HepG2 (cell line): Measurements from ENCODE around the gene SYNJ2. TPM values are rescaled to one million over a fixed set of nuclear protein-coding genes. Genes with fewer than 3 reads are reported as not detected.

Experiments
- ETV5 ChIP-seq: IDR thresholded peaks from 2 replicates; pipeline ENCODE4 v1.6.1; 2018; ENCODE audit warnings: missing biosample characterization, missing genetic modification reagents, inconsistent platforms, borderline replicate concordance
- FIP1L1 ChIP-seq: fragments of 200-400 bp; formaldehyde crosslinking; IDR thresholded peaks from 2 replicates; pipeline ENCODE4 v1.6.1; 2018; ENCODE audit warnings: low read depth, mild to moderate bottlenecking, low read length, moderate library complexity, borderline replicate concordance; ENCODE audit not compliant: insufficient read depth
- GZF1 ChIP-seq: sonication (generic); formaldehyde crosslinking; IDR thresholded peaks from 2 replicates; pipeline ENCODE4 v1.5.1; 2020; ENCODE audit warnings: mild to moderate bottlenecking, missing genetic modification reagents
- HDAC2 ChIP-seq: sonication (generic); formaldehyde crosslinking; IDR thresholded peaks from 2 replicates; pipeline ENCODE4 v1.4.0; 2020; ENCODE audit warnings: missing genetic modification reagents
- HNF4A ChIP-seq: sonication (generic); formaldehyde crosslinking; IDR thresholded peaks from 2 replicates; pipeline ENCODE4 v1.4.0; 2020; ENCODE audit warnings: missing genetic modification reagents
- MATR3 ChIP-seq: sonication (generic); formaldehyde crosslinking; IDR thresholded peaks from 2 replicates; pipeline ENCODE4 v1.4.0; 2020; ENCODE audit warnings: missing genetic modification reagents
- REXO4 ChIP-seq: sonication (generic); formaldehyde crosslinking; IDR thresholded peaks from 2 replicates; pipeline ENCODE4 v1.8.0; 2022; ENCODE audit warnings: missing genetic modification reagents, mild to moderate bottlenecking, borderline replicate concordance
- SOX5 ChIP-seq: IDR thresholded peaks from 2 replicates; pipeline ENCODE4 v1.6.1; 2016; ENCODE audit warnings: borderline replicate concordance
- TAF15 ChIP-seq: fragments of 200-400 bp; formaldehyde crosslinking; IDR thresholded peaks from one replicate; pipeline ENCODE4 v1.6.1; 2018; ENCODE audit warnings: mild to moderate bottlenecking, low read depth, low read length; ENCODE audit not compliant: poor library complexity, severe bottlenecking
- THYN1 ChIP-seq: sonication (generic); formaldehyde crosslinking; IDR thresholded peaks from 2 replicates; pipeline ENCODE4 v1.8.1; 2023; ENCODE audit warnings: low read depth, mild to moderate bottlenecking, moderate library complexity, missing genetic modification reagents, borderline replicate concordance
- ZNF260 ChIP-seq: sonication (generic); formaldehyde crosslinking; IDR thresholded peaks from 2 replicates; pipeline ENCODE4 v1.4.0; 2020; ENCODE audit warnings: missing genetic modification reagents, low read depth, mild to moderate bottlenecking, borderline replicate concordance
- ZNF33A ChIP-seq: sonication (generic); formaldehyde crosslinking; IDR thresholded peaks from 2 replicates; pipeline ENCODE4 v1.5.1; 2020; ENCODE audit warnings: missing genetic modification reagents, mild to moderate bottlenecking, moderate library complexity, borderline replicate concordance
- polyA plus RNA-seq, 8 experiments: library from polyadenylated mRNA; depleted of rRNA in 3 of 8; stranded (reverse) in 7 of 8; unstranded in 1 of 8; fragments of >200 nt; fragmentation: Illumina TruSeq in 4 of 8; extraction: Trizol in 4 of 8; gene quantifications; 2 replicates each; pipeline versions ENCODE4 v1.2.1 to v1.2.3, GENCODE V29; 2011 to 2016; ENCODE audit warnings: low read depth in 4 of 8, missing spikeins in 1 of 8, mixed read lengths in 1 of 8; ENCODE audit not compliant: insufficient read depth in 1 of 8
- total RNA-seq, 5 experiments: library from RNA; depleted of rRNA; stranded (reverse); fragments of >200 nt; fragmentation: Illumina TruSeq; extraction: Trizol; gene quantifications; 2 replicates each; pipeline ENCODE4 v1.2.3, GENCODE V29; 2016; ENCODE audit warnings: low read depth in 1 of 5
- TF ChIP-seq, protein P1 (sequence below): sonication (generic); formaldehyde crosslinking; IDR thresholded peaks from 2 replicates; pipeline ENCODE4 v1.4.0; 2020; ENCODE audit warnings: missing genetic modification reagents, borderline replicate concordance
- TF ChIP-seq, protein P2 (sequence below): sonication (generic); formaldehyde crosslinking; IDR thresholded peaks from 2 replicates; pipeline ENCODE4 v1.4.0; 2020; ENCODE audit warnings: mild to moderate bottlenecking, low read depth, missing genetic modification reagents
- TF ChIP-seq, protein P3 (sequence below): sonication (generic); IDR thresholded peaks from 2 replicates; pipeline ENCODE4 v1.6.1; 2016; ENCODE audit warnings: low read depth, borderline replicate concordance
- TF ChIP-seq, protein P4 (sequence below): sonication (generic); formaldehyde crosslinking; IDR thresholded peaks from 2 replicates; pipeline ENCODE4 v1.4.0; 2020; ENCODE audit warnings: missing genetic modification reagents, mild to moderate bottlenecking, borderline replicate concordance
- TF ChIP-seq, protein P5 (sequence below): sonication (generic); formaldehyde crosslinking; IDR thresholded peaks from 2 replicates; pipeline ENCODE4 v1.8.0; 2022; ENCODE audit warnings: missing genetic modification reagents, mild to moderate bottlenecking, moderate library complexity, borderline replicate concordance

Gene SYNJ2
- total and polyA plus RNA-seq, 2 of the 13 experiments (the other 11 are each of a cell fraction or from before 2014, with no cell fraction given): 39.1 to 57.6 TPM

DNA sequence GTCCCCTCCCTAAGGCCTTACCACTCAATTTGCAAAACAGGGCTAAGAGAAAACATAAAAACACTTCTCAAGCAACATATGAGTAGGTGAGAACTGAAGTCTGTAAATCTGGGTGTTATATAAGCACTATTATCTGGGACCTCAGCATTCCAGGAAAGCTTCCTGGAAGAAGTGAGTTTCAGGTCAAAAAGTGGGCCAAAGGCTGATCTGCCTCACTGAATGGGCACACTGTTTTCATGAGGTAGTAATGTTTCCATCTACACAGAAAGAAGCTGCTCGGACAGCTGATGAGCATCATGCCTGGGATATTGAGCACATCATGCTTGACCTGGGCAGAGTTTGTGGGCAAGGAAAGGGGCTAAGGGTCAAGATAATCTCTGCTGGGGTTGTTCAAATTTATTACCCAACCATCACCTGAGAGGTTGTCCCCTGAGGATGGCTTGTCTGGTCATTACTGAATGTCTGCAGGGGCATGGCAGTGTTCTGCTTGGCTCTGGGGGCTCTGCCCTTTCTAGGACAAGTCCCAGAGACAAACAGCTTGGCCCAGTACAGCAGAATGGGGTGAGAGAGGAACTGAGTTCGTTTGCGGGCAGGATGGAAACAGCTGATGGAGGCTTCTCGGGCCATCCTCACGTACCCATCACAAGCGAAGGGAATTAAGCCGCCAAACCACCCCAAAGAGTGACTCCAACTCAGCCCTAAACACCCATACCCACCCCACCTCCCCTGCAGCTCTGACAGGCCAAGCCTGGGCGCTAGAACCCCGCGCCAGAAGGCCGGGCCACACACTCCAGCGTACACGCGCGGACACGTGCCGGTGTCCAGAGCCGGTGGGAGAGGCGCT, 1.2 kb upstream of the SYNJ2 start (continued):
- TF ChIP-seq GZF1 (0 out of 2 replicates have a peak, but pooled peaks have one; percentile 18), ZNF260 (CRISPR knock-in tag) (no peak), HNF4A (CRISPR knock-in tag) (peak; percentile 47; the same call in 1 of the 2 replicates), FIP1L1 (no peak), ZNF33A (CRISPR knock-in tag) (no peak), MATR3 (CRISPR knock-in tag) (no peak), REXO4 (CRISPR knock-in tag) (no peak), ETV5 (CRISPR knock-in tag) (peak; percentile 24; the same call in 1 of the 2 replicates), TAF15 (no peak), SOX5 (CRISPR knock-in tag) (peak; percentile 39; the same call in 1 of the 2 replicates), THYN1 (CRISPR knock-in tag) (no peak), HDAC2 (CRISPR knock-in tag) (peak; percentile 31; the same call in 1 of the 2 replicates)
- TF ChIP-seq, protein P1, sequence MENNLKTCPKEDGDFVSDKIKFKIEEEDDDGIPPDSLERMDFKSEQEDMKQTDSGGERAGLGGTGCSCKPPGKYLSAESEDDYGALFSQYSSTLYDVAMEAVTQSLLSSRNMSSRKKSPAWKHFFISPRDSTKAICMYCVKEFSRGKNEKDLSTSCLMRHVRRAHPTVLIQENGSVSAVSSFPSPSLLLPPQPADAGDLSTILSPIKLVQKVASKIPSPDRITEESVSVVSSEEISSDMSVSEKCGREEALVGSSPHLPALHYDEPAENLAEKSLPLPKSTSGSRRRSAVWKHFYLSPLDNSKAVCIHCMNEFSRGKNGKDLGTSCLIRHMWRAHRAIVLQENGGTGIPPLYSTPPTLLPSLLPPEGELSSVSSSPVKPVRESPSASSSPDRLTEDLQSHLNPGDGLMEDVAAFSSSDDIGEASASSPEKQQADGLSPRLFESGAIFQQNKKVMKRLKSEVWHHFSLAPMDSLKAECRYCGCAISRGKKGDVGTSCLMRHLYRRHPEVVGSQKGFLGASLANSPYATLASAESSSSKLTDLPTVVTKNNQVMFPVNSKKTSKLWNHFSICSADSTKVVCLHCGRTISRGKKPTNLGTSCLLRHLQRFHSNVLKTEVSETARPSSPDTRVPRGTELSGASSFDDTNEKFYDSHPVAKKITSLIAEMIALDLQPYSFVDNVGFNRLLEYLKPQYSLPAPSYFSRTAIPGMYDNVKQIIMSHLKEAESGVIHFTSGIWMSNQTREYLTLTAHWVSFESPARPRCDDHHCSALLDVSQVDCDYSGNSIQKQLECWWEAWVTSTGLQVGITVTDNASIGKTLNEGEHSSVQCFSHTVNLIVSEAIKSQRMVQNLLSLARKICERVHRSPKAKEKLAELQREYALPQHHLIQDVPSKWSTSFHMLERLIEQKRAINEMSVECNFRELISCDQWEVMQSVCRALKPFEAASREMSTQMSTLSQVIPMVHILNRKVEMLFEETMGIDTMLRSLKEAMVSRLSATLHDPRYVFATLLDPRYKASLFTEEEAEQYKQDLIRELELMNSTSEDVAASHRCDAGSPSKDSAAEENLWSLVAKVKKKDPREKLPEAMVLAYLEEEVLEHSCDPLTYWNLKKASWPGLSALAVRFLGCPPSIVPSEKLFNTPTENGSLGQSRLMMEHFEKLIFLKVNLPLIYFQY (CRISPR knock-in tag): no peak
- TF ChIP-seq, protein P2, sequence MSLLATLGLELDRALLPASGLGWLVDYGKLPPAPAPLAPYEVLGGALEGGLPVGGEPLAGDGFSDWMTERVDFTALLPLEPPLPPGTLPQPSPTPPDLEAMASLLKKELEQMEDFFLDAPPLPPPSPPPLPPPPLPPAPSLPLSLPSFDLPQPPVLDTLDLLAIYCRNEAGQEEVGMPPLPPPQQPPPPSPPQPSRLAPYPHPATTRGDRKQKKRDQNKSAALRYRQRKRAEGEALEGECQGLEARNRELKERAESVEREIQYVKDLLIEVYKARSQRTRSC (CRISPR knock-in tag): peak; percentile 59; the same call in 1 of the 2 replicates
- TF ChIP-seq, protein P3, sequence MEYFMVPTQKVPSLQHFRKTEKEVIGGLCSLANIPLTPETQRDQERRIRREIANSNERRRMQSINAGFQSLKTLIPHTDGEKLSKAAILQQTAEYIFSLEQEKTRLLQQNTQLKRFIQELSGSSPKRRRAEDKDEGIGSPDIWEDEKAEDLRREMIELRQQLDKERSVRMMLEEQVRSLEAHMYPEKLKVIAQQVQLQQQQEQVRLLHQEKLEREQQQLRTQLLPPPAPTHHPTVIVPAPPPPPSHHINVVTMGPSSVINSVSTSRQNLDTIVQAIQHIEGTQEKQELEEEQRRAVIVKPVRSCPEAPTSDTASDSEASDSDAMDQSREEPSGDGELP: peak; percentile 70
- TF ChIP-seq, protein P4, sequence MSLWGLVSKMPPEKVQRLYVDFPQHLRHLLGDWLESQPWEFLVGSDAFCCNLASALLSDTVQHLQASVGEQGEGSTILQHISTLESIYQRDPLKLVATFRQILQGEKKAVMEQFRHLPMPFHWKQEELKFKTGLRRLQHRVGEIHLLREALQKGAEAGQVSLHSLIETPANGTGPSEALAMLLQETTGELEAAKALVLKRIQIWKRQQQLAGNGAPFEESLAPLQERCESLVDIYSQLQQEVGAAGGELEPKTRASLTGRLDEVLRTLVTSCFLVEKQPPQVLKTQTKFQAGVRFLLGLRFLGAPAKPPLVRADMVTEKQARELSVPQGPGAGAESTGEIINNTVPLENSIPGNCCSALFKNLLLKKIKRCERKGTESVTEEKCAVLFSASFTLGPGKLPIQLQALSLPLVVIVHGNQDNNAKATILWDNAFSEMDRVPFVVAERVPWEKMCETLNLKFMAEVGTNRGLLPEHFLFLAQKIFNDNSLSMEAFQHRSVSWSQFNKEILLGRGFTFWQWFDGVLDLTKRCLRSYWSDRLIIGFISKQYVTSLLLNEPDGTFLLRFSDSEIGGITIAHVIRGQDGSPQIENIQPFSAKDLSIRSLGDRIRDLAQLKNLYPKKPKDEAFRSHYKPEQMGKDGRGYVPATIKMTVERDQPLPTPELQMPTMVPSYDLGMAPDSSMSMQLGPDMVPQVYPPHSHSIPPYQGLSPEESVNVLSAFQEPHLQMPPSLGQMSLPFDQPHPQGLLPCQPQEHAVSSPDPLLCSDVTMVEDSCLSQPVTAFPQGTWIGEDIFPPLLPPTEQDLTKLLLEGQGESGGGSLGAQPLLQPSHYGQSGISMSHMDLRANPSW (CRISPR knock-in tag): no peak
- TF ChIP-seq, protein P5, sequence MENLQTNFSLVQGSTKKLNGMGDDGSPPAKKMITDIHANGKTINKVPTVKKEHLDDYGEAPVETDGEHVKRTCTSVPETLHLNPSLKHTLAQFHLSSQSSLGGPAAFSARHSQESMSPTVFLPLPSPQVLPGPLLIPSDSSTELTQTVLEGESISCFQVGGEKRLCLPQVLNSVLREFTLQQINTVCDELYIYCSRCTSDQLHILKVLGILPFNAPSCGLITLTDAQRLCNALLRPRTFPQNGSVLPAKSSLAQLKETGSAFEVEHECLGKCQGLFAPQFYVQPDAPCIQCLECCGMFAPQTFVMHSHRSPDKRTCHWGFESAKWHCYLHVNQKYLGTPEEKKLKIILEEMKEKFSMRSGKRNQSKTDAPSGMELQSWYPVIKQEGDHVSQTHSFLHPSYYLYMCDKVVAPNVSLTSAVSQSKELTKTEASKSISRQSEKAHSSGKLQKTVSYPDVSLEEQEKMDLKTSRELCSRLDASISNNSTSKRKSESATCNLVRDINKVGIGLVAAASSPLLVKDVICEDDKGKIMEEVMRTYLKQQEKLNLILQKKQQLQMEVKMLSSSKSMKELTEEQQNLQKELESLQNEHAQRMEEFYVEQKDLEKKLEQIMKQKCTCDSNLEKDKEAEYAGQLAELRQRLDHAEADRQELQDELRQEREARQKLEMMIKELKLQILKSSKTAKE: peak; percentile 43
